Sciatic nerve (tissue), 2 donors: ENCODE measurements around the gene TEX19. TPM values are rescaled to one million over a fixed set of nuclear protein-coding genes. Genes with fewer than 3 reads are reported as not detected.

Source experiments
- ATAC-seq: fragments of 200-7000 bp; cut with Tn5 transposase; one replicate; pipeline ENCODE4 v1.9.1; 2020; ENCODE audit warnings: mild to moderate bottlenecking, moderate library complexity
- DNase-seq: peaks from one replicate; pipeline ENCODE4 v3.0.0-alpha.2; 2020; ENCODE audit warnings: low spot score
- intact Hi-C: fragments of 100-400 bp; cut with DNase I; formaldehyde crosslinking; loops from one replicate; pipeline ENCODE4 v1.14.2; 2022
- total RNA-seq: library from RNA; stranded (reverse); fragmentation: NEBNext Ultra II Directional; extraction: Animal tissue kit (Norgen Biotek cat#: 25700); gene quantifications from one replicate; pipeline ENCODE4 v1.2.1, GENCODE V29; 2021
- donor health status: DM: no; HTN: no; CAD: no.
- donor health status: DM: no; HTN: no; CAD: no.

TEX19 gene
- total RNA-seq: not detected

DNA sequence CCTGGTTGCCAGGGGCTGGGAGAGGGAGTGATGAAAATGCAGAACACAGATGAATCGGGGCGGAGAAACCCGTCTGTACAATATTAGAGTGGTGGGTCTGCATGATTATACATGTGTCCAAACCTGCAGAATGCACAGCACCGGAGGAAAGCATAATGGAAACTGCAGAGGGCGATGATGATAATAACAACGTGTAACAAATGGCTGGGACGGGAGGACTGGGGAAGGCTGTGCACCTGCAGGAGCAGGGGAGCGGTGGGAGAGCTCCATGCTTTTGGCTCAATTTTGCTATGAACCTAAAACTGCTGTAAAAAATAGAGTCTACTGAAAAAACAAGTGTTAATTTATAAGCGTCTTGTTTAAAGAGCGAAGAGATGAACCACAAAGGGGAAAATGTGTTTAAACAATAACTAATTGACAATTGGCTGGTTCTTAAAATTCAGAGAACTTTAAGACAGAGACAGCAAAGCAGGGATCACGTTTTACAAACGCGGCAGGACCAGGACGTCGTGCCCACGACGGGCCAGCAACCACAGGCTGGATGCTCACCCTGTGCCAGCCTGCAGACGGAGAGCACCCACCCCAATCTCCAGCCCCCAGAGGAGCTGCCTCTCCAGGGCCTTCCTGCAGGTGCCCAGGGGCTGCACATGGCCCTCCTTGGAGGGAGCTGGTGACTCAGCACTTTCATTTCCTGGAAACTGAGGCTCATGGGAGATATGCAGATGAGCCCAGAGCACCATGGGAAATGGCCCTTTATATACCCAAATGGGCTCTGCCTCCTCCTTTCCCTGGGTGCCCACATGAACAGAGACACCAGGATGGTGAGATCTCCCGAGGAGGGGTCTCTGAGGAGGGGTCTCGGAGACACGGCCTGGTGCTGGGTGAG is at the start of gene TEX19:
Gene TEX19 (plus strand): TSS at position 783 of the 886 bp plus-strand sequence. CDS start 2,904 bp downstream, outside the sequence.
- intact Hi-C loops: no loop called here
- ATAC-seq (no peak), DNase-seq (no peak)

- no peak for ATAC-seq
- intact Hi-C loops: loop anchor here (10.0 kb wide), 1 partner anchor 265 kb away; no protein-coding TSS in a partner anchor
- DNase-seq: no peak
These were observed 49.1 kb upstream of the TEX19 start for GRCh38 chr17:82309656-82310570.

DNA sequence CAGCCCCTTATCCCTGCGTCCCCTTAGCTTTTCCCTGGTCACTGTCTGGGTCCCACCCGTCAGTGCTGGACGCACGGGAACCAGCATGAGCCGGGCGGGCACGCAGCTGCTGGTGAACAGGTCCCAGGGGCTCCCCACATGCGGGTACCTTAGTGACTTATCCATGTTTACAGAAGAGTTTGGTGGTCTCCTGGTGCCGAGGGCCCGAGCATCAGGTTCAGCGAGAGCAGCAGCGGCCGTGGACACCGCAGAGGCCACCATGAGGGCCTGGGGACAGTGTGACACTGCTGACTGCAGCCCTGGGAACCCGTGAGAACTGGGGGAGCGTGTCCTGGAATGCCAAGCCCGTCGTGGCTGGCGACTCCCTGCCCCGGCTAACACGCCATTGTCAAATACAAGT is 48.2 kb upstream of the TEX19 start:
- ATAC-seq: no peak
- intact Hi-C loops: loop anchor here (10.0 kb wide), 1 partner anchor 266 kb away; no protein-coding TSS in a partner anchor
- DNase-seq: no peak

DNA sequence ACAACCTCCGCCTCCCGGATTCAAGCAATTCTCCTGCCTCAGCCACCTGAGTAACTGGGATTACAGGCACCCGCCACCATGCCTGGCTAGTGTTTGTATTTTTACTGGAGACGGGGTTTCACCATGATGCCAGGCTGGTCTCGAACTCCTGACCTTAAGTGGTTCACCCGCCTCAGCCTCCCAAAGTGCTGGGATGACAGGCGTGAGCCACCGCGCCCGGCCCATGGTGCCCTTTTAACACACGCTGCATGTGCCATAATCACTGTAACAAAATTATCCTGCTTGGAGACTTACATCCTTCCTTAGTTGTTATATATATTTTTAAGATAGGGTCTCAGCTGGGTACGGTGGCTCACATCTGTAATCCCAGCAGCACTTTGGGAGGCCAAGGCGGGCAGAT is 47.1 kb upstream of the TEX19 start:
- no peak for DNase-seq
- intact Hi-C loops: loop anchor here (10.0 kb wide), 1 partner anchor 267 kb away; no protein-coding TSS in a partner anchor

GRCh38 chr17:82313195-82314011 is 45.6 kb upstream of the TEX19 start:
- DNase-seq (no peak), ATAC-seq (no peak)
- intact Hi-C loops: loop anchor here (10.0 kb wide), 1 partner anchor 269 kb away; no protein-coding TSS in a partner anchor

More for the DNA sequence above, 47.1 kb upstream of the TEX19 start:
- no peak for ATAC-seq

GRCh38 chr17:82314012-82314726 is 44.9 kb upstream of the TEX19 start:
- DNase-seq: no peak
- intact Hi-C loops: loop anchor here (10.0 kb wide), 1 partner anchor 269 kb away; no protein-coding TSS in a partner anchor
- no peak for ATAC-seq

- DNase-seq: no peak
- intact Hi-C loops: loop anchor here (10.0 kb wide), 1 partner anchor 270 kb away; no protein-coding TSS in a partner anchor
- no peak for ATAC-seq
These were observed 44.1 kb upstream of the TEX19 start for GRCh38 chr17:82314727-82315605.

- ATAC-seq (peak; percentile 30), DNase-seq (no peak)
- intact Hi-C loops: loop anchor here (10.0 kb wide), 1 partner anchor 271 kb away; no protein-coding TSS in a partner anchor
These were observed 43.2 kb upstream of the TEX19 start for GRCh38 chr17:82315703-82316358.

DNA sequence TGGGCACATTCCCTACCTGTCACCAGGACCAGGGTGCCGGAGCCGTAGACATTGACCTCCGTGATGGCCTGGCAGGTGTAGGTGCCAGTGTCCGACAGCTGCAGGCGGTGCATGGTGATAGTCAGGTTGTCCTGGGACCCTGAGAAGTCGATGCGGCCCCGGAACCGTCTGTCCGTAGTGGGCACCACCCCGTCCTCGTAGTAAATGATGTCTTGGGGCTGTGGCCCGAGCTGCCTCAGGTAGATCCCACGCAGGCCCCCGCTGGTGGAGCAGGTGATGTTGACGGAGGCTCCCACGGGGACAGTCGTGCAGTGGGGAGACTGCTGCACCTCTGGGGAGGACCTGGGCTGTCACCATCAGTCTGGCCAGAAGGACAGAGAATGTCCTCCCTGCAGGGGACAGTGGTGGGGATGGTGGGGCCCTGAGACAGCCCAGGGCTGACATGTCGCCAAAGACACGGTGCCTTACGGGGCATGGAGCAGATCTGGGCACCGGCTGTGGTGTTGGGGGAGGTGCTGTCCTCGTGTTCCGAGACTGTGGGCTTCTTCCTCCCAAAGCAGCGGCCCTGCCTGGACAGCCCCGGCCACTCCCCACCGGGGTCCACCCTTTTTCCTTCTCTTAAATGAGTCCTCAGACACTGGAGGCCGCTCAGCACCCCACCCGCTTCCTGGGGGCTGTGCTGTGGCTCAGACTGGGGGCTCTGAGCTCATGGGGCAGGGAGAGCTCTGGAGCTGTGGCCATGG is 42.2 kb upstream of the TEX19 start:
- DNase-seq (no peak), ATAC-seq (no peak)
- intact Hi-C loops: loop anchor here (10.0 kb wide), 1 partner anchor 272 kb away; no protein-coding TSS in a partner anchor

DNA sequence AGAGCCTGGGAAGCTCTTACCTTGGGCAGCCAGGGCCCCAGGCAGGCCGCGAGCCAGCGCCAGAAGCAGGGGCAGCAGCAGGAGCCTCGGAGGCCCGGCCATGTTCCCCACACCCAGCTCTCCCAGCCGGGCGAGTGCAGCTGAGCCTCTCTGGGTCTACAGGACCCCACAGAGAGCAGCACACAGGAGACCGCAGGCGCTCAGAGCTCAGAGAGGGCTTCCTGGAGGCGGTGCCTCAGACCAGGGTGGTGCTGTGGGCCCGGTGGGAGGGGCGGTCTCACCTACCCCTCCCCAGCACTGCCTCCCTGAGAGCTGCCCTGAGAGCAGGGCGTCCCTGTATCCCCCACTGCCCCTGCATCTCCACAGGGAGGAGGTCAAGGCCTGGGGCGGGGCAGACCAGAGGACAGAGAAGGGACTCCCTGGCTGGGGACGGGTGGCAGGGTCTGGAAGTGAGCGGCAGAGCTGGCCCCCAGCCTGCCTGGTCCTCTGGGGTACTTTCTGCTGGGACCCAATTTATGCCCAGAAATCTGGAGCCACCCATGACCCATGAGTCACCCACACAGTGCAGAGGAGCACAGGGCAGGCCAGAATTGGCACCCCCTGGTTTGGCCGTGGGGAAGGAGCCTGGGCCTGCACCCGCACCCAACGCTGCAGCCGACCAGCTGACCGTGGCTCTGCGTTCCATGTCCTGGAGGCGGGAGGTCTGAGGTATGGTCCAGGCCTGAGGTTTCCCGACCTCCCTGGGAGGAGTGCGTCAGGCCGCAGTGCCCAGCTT is 41.5 kb upstream of the TEX19 start, which contains the start of gene CD7:
Gene CD7 (minus strand): TSS at position 215 of the 775 bp plus-strand sequence. CDS start 113 bp downstream, at position 102.
- no peak for ATAC-seq
- DNase-seq: no peak
- intact Hi-C loops: loop anchor here (10.0 kb wide), 1 partner anchor 273 kb away; no protein-coding TSS in a partner anchor

- DNase-seq (no peak), ATAC-seq (no peak)
- intact Hi-C loops: loop anchor here (10.0 kb wide), 1 partner anchor 273 kb away; no protein-coding TSS in a partner anchor
These were observed 40.9 kb upstream of the TEX19 start for GRCh38 chr17:82318169-82318498.

- DNase-seq: no peak
- no peak for ATAC-seq
- intact Hi-C loops: loop anchor here (10.0 kb wide), 1 partner anchor 274 kb away; no protein-coding TSS in a partner anchor
These were observed 40.1 kb upstream of the TEX19 start for GRCh38 chr17:82318772-82319606.

- intact Hi-C loops: loop anchor here (5.0 to 10.0 kb wide), 3 partner anchors 82 to 275 kb away; no protein-coding TSS in a partner anchor
- DNase-seq: no peak
- ATAC-seq: no peak
These were observed 39.4 kb upstream of the TEX19 start for GRCh38 chr17:82319619-82320062.
